HCT116 (cell line): ENCODE measurements around the gene MEOX1. TPM values are rescaled to one million over a fixed set of nuclear protein-coding genes. Genes with fewer than 3 reads are reported as not detected.

ENCODE experiments used
- ATAC-seq: fragments of 200-7000 bp; cut with Tn5 transposase; 2 replicates; pipeline ENCODE4 v1.9.1; 2020; ENCODE audit warnings: mild to moderate bottlenecking, moderate library complexity
- BruUV-seq: library from RNA; stranded (reverse); fragments of 400-500 nt; replicated peaks from 2 replicates; lab custom pipeline; 2021; lab: Mats Ljungman, UMichigan
- CTCF ChIA-PET: fragments of 300-600 bp; sonication (Branson Sonifier 250); formaldehyde crosslinking; loops from one replicate; lab custom pipeline; 2021; ENCODE audit warnings: antibody characterized with exemption; lab: Charles Lee
- POLR2A ChIA-PET: fragments of 300-600, 350-600 bp; sonication (Branson Sonifier 250); formaldehyde crosslinking; loops from one replicate; lab custom pipeline; 2021; ENCODE audit warnings: antibody characterized with exemption; lab: Charles Lee
- RAD21 ChIA-PET, 2 experiments: fragments of 300-600 bp; sonication (Branson Sonifier 250); formaldehyde crosslinking; loops; one replicate each; lab custom pipeline; 2023; ENCODE audit warnings: low total read pairs in 2 of 2; ENCODE audit not compliant: uncharacterized antibody in 2 of 2, unreplicated experiment in 2 of 2, low non-redundant PET in 1 of 2; lab: Charles Lee
- DNase-seq: peaks from one replicate; pipeline ENCODE4 v3.0.0-alpha.2; 2010; ENCODE audit warnings: low read depth, low spot score
- H2AFZ ChIP-seq: fragments of 200-600 bp; shearing (Covaris generic), sonication (generic); 2 replicates; pipeline ENCODE4 v1.6.1; 2017; ENCODE audit warnings: low read depth, mixed run types, mixed read lengths, antibody characterized with exemption, low read length; ENCODE audit not compliant: poor library complexity, severe bottlenecking
- H3K27ac ChIP-seq: 2 replicates; pipeline ENCODE4 v1.5.1; 2012; ENCODE audit warnings: low read depth, low read length
- H3K27me3 ChIP-seq: fragments of 200-600 bp; sonication (generic); 2 replicates; pipeline ENCODE4 v1.6.1; 2016; ENCODE audit warnings: mixed run types, low read length, mixed read lengths; ENCODE audit not compliant: insufficient read depth
- H3K36me3 ChIP-seq, 2 experiments: fragments of 200-500 bp in 1 of 2; fragments of 200-600 bp in 1 of 2; sonication (Bioruptor generic) in 1 of 2; sonication (generic) in 1 of 2; 2 replicates each; pipeline versions ENCODE4 v1.5.1 to v1.6.1; 2014 to 2016; ENCODE audit warnings: low read length in 2 of 2, inconsistent platforms in 1 of 2, mixed read lengths in 1 of 2, mixed run types in 1 of 2; ENCODE audit not compliant: insufficient read depth in 2 of 2, control insufficient read depth in 1 of 2
- H3K4me1 ChIP-seq, 2 experiments: fragments of 200-600 bp in 1 of 2; sonication (generic) in 1 of 2; 2 replicates each; pipeline versions ENCODE4 v1.5.1 to v1.6.1; 2012 to 2017; ENCODE audit warnings: low read length in 2 of 2, inconsistent platforms in 1 of 2, mild to moderate bottlenecking in 1 of 2, mixed read lengths in 1 of 2, mixed run types in 1 of 2, moderate library complexity in 1 of 2; ENCODE audit not compliant: insufficient read depth in 2 of 2, control insufficient read depth in 1 of 2
- H3K4me2 ChIP-seq: fragments of 200-600 bp; sonication (generic); 2 replicates; pipeline ENCODE4 v1.6.1; 2017; ENCODE audit warnings: mixed run types, low read length, mixed read lengths
- H3K4me3 ChIP-seq, 2 experiments: fragments of 200-600 bp in 1 of 2; sonication (generic) in 1 of 2; replicated peaks in 1 of 2; 2 replicates each; pipeline ENCODE4 v1.5.1; 2011 to 2016; ENCODE audit warnings: low read length in 2 of 2, control low read depth in 1 of 2, low read depth in 1 of 2, mild to moderate bottlenecking in 1 of 2, mixed read lengths in 1 of 2, mixed run types in 1 of 2
- H3K79me2 ChIP-seq: fragments of 200-600 bp; sonication (generic); 2 replicates; pipeline ENCODE4 v1.6.1; 2017; ENCODE audit warnings: mild to moderate bottlenecking, mixed run types, low read length, moderate library complexity, mixed read lengths; ENCODE audit not compliant: insufficient read depth
- H3K9ac ChIP-seq: fragments of 200-600 bp; sonication (generic); 2 replicates; pipeline ENCODE4 v1.6.1; 2016; ENCODE audit warnings: low read length, mixed read lengths
- H3K9me2 ChIP-seq: fragments of 200-600 bp; sonication (generic), shearing (Covaris generic); 2 replicates; pipeline ENCODE4 v1.6.1; 2017; ENCODE audit warnings: mixed run types, mild to moderate bottlenecking, moderate library complexity; ENCODE audit not compliant: insufficient read depth
- H3K9me3 ChIP-seq, 2 experiments: fragments of 200-500 bp in 1 of 2; fragments of 200-600 bp in 1 of 2; sonication (Bioruptor generic) in 1 of 2; sonication (generic) in 1 of 2; 2 replicates each; pipeline ENCODE4 v1.6.1; 2014 to 2017; ENCODE audit warnings: low read length in 2 of 2, mixed read lengths in 2 of 2, inconsistent platforms in 1 of 2, low read depth in 1 of 2, mild to moderate bottlenecking in 1 of 2, mixed run types in 1 of 2, moderate library complexity in 1 of 2; ENCODE audit not compliant: control insufficient read depth in 1 of 2, insufficient read depth in 1 of 2
- H4K20me1 ChIP-seq: fragments of 200-600 bp; sonication (generic), shearing (Covaris generic); 2 replicates; pipeline ENCODE4 v1.6.1; 2017; ENCODE audit warnings: mixed run types, mild to moderate bottlenecking, moderate library complexity; ENCODE audit not compliant: insufficient read depth
- REST ChIP-seq: IDR thresholded peaks from 2 replicates; pipeline ENCODE4 v1.6.1; 2012; ENCODE audit warnings: low read depth
- intact Hi-C: fragments of 100-400 bp; cut with micrococcal nuclease; formaldehyde crosslinking; loops from 2 replicates; pipeline ENCODE4 v1.10.0; 2022
- total RNA-seq: library from RNA; stranded (reverse); gene quantifications from one replicate; pipeline ENCODE4 v1.2.1, GENCODE V29; 2021; ENCODE audit not compliant: unreplicated experiment
- TF ChIP-seq, protein P1 (sequence below), 3 experiments: fragments of 200-600 bp in 1 of 3; sonication (generic) in 1 of 3; IDR thresholded peaks in 2 of 3; conservative IDR thresholded peaks in 1 of 3; 2 replicates each; pipeline ENCODE4 v1.5.1; 2012 to 2017; ENCODE audit warnings: low read depth in 2 of 3, low read length in 2 of 3, antibody characterized with exemption in 1 of 3, borderline replicate concordance in 1 of 3, control low read depth in 1 of 3, mild to moderate bottlenecking in 1 of 3, mixed read lengths in 1 of 3, mixed run types in 1 of 3, moderate library complexity in 1 of 3; ENCODE audit not compliant: insufficient read depth in 1 of 3

The MEOX1 gene
- total RNA-seq, 1 experiment from 2014 or later, result not detected

- TF ChIP-seq, protein P1, sequence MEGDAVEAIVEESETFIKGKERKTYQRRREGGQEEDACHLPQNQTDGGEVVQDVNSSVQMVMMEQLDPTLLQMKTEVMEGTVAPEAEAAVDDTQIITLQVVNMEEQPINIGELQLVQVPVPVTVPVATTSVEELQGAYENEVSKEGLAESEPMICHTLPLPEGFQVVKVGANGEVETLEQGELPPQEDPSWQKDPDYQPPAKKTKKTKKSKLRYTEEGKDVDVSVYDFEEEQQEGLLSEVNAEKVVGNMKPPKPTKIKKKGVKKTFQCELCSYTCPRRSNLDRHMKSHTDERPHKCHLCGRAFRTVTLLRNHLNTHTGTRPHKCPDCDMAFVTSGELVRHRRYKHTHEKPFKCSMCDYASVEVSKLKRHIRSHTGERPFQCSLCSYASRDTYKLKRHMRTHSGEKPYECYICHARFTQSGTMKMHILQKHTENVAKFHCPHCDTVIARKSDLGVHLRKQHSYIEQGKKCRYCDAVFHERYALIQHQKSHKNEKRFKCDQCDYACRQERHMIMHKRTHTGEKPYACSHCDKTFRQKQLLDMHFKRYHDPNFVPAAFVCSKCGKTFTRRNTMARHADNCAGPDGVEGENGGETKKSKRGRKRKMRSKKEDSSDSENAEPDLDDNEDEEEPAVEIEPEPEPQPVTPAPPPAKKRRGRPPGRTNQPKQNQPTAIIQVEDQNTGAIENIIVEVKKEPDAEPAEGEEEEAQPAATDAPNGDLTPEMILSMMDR (IDR thresholded peaks at IDR 0.05 in 2 of 3, conservative IDR thresholded peaks at IDR 0.05 in 1 of 3; ENCODE audit: borderline replicate concordance in 1 of 3, insufficient read depth in 1 of 3, low read depth in 2 of 3, low read length in 2 of 3), result 0 out of 6 replicates have a peak, but pooled peaks of 1 of the 3 experiments have one; percentile 20
- no peak for TF ChIP-seq REST
- H3K36me3 ChIP-seq, result no peaks in the 10 kb centered on the region
- POLR2A ChIA-PET, result no interaction called here
- H3K27me3 ChIP-seq, result peaks cover 3% of the 10 kb centered on the region; the same call in 1 of the 2 replicates
- no peaks in the 10 kb centered on the region for H3K79me2 ChIP-seq
- RAD21 ChIA-PET, result no interaction called here
- CTCF ChIA-PET, result no interaction called here
- H3K9ac ChIP-seq, result no peak overlapping the region
- no peak overlapping the region for H3K4me3 ChIP-seq
- no TSS peak for BruUV-seq
- DNase-seq, result no peak
- H3K9me3 ChIP-seq, result peaks cover 0 to 5% of the 10 kb centered on the region in 2 experiments; a peak in 1 of 4 replicates
- H3K27ac ChIP-seq, result no peak overlapping the region
- no peaks in the 10 kb centered on the region for H3K9me2 ChIP-seq
- no peaks in the 10 kb centered on the region for H3K4me1 ChIP-seq
- H2AFZ ChIP-seq, result no peak overlapping the region
- no peak overlapping the region for H3K4me2 ChIP-seq
- intact Hi-C loops, result no loop called here
- no peaks in the 10 kb centered on the region for H4K20me1 ChIP-seq
- no peak for ATAC-seq
Measured at GRCh38 chr17:43611230-43611969, 50.3 kb downstream of the MEOX1 start.
